GM12878 (cell line): Measurements from ENCODE around the gene YIF1A. TPM values are rescaled to one million over a fixed set of nuclear protein-coding genes. Genes with fewer than 3 reads are reported as not detected.

Experiments used
- ATAC-seq: fragments of 200-7000 bp; cut with Tn5 transposase; 3 replicates; pipeline ENCODE4 v1.9.1; 2020; ENCODE audit warnings: mild to moderate bottlenecking, moderate library complexity
- BruUV-seq: library from RNA; stranded (reverse); fragments of 400-500 nt; replicated peaks from 2 replicates; lab custom pipeline; 2021; lab: Mats Ljungman, UMichigan
- CTCF ChIA-PET: fragments of 300-600 bp; sonication (Branson Sonifier 250); formaldehyde crosslinking; extraction: SDS; loops from one replicate; lab custom pipeline; 2021; ENCODE audit warnings: inconsistent platforms; lab: Yijun Ruan, JAX
- POLR2A ChIA-PET: fragments of 350-600 bp; formaldehyde crosslinking; extraction: SDS; loops from one replicate; lab custom pipeline; 2021; ENCODE audit warnings: inconsistent platforms; lab: Charles Lee
- RAD21 ChIA-PET: fragments of 300-600 bp; sonication (Branson Sonifier 250); formaldehyde crosslinking; loops from one replicate; lab custom pipeline; 2023; ENCODE audit warnings: antibody characterized with exemption; ENCODE audit not compliant: unreplicated experiment; lab: Charles Lee
- SMC1A ChIA-PET: fragments of 300-600 bp; sonication (Branson Sonifier 250); formaldehyde crosslinking; loops from one replicate; lab custom pipeline; 2023; ENCODE audit not compliant: unreplicated experiment, uncharacterized antibody; lab: Charles Lee
- DNase-seq: peaks from one replicate; pipeline ENCODE4 v3.0.0-alpha.2; 2011; ENCODE audit warnings: low read depth, low spot score
- FAIRE-seq: peaks from 3 replicates; lab custom pipeline; 2011; peaks lifted over from hg19 to GRCh38; lab: Jason Lieb, UNC
- H2AFZ ChIP-seq: 2 replicates; pipeline ENCODE4 v1.6.0; 2011; ENCODE audit warnings: low read depth, low read length, control low read depth; ENCODE audit not compliant: control insufficient read depth
- H3K27ac ChIP-seq: 2 replicates; pipeline ENCODE4 v1.5.1; 2011; ENCODE audit warnings: control low read depth; ENCODE audit not compliant: control insufficient read depth, insufficient read depth
- H3K27me3 ChIP-seq, 2 experiments: replicated peaks in 1 of 2; 2 replicates each; pipeline versions ENCODE4 v1.6.0 to v1.6.1; 2011; ENCODE audit warnings: low read length in 1 of 2; ENCODE audit not compliant: control insufficient read depth in 2 of 2, insufficient read depth in 2 of 2
- H3K36me3 ChIP-seq, 2 experiments: 2 replicates each; pipeline ENCODE4 v1.5.1; 2011; ENCODE audit warnings: low read length in 1 of 2; ENCODE audit not compliant: control insufficient read depth in 2 of 2, insufficient read depth in 2 of 2
- H3K4me1 ChIP-seq: 2 replicates; pipeline ENCODE4 v1.6.1; 2011; ENCODE audit warnings: mild to moderate bottlenecking, low read length, moderate library complexity, mixed read lengths; ENCODE audit not compliant: control insufficient read depth, insufficient read depth
- H3K4me2 ChIP-seq: 2 replicates; pipeline ENCODE4 v1.6.0; 2011; ENCODE audit warnings: control low read depth; ENCODE audit not compliant: control insufficient read depth, insufficient read depth
- H3K4me3 ChIP-seq: fragments of 200-600 bp; sonication (generic); 2 replicates; pipeline ENCODE4 v1.5.1; 2016
- H3K79me2 ChIP-seq: 2 replicates; pipeline ENCODE4 v1.6.0; 2011; ENCODE audit warnings: low read length; ENCODE audit not compliant: control insufficient read depth, insufficient read depth
- H3K9ac ChIP-seq: 2 replicates; pipeline ENCODE4 v1.8.0; 2011; ENCODE audit warnings: low read length, control low read depth, mixed read lengths; ENCODE audit not compliant: control insufficient read depth, insufficient read depth
- H3K9me3 ChIP-seq: replicated peaks from 3 replicates; pipeline ENCODE4 v1.5.1; 2011; ENCODE audit warnings: mild to moderate bottlenecking, low read length; ENCODE audit not compliant: control insufficient read depth, insufficient read depth
- H4K20me1 ChIP-seq: 2 replicates; pipeline ENCODE4 v1.6.0; 2011; ENCODE audit not compliant: control insufficient read depth, insufficient read depth
- CREB1 ChIP-seq: IDR thresholded peaks from 2 replicates; pipeline ENCODE4 v1.6.1; 2012; ENCODE audit warnings: low read depth, mild to moderate bottlenecking, inconsistent platforms
- E2F8 ChIP-seq: fragments of 450-650 bp; IDR thresholded peaks from 2 replicates; pipeline ENCODE4 v1.6.1; 2018; ENCODE audit warnings: mild to moderate bottlenecking, low read depth, moderate library complexity; ENCODE audit not compliant: partially characterized antibody
- KAT2A ChIP-seq: conservative IDR thresholded peaks from 2 replicates; pipeline ENCODE4 v1.6.1; 2011; ENCODE audit warnings: low read depth, low read length; ENCODE audit not compliant: control insufficient read depth
- KLF5 ChIP-seq: fragments of 450-650 bp; IDR thresholded peaks from 2 replicates; pipeline ENCODE4 v1.6.1; 2014; ENCODE audit warnings: mild to moderate bottlenecking; ENCODE audit not compliant: partially characterized antibody
- MEF2B ChIP-seq: fragments of 450-650 bp; IDR thresholded peaks from 2 replicates; pipeline ENCODE4 v1.6.1; 2018; ENCODE audit warnings: mild to moderate bottlenecking, moderate library complexity; ENCODE audit not compliant: partially characterized antibody, poor library complexity, severe bottlenecking
- NR2C1 ChIP-seq: fragments of 450-650 bp; IDR thresholded peaks from 2 replicates; pipeline ENCODE4 v1.6.1; 2017; ENCODE audit warnings: antibody characterized with exemption, mild to moderate bottlenecking, moderate library complexity
- PKNOX1 ChIP-seq: fragments of 450-650 bp; IDR thresholded peaks from 2 replicates; pipeline ENCODE4 v1.6.1; 2016; ENCODE audit warnings: mild to moderate bottlenecking
- PRDM15 ChIP-seq: fragments of 450-650 bp; formaldehyde crosslinking; IDR thresholded peaks from 2 replicates; pipeline ENCODE4 v1.4.0; 2020; ENCODE audit warnings: mild to moderate bottlenecking, moderate library complexity
- SMC3 ChIP-seq: IDR thresholded peaks from 2 replicates; pipeline ENCODE4 v1.6.1; 2011; ENCODE audit warnings: low read length, improper control_type of control experiment, borderline replicate concordance
- ZBED1 ChIP-seq: IDR thresholded peaks from 2 replicates; pipeline ENCODE4 v1.6.1; 2016; ENCODE audit warnings: borderline replicate concordance
- ZNF384 ChIP-seq: IDR thresholded peaks from 2 replicates; pipeline ENCODE4 v1.6.1; 2012; ENCODE audit warnings: low read depth, mild to moderate bottlenecking, low read length, improper control_type of control experiment, borderline replicate concordance
- WGBS: methylation state at CpG from one replicate; pipeline ENCODE4 v1.1.6; 2016; ENCODE audit warnings: low lambda C conversion rate; ENCODE audit not compliant: insufficient replicate concordance, insufficient coverage; ENCODE audit errors: missing lambda C conversion rate; 5-methylcytosine and 5-hydroxymethylcytosine counted together
- in situ Hi-C: fragments of 300-500 bp; cut with MboI; formaldehyde crosslinking; loops from 9 replicates; pipeline ENCODE4 v1.14.3; 2018; ENCODE audit warnings: mixed read lengths
- intact Hi-C: fragments of 100-400 bp; cut with micrococcal nuclease; formaldehyde crosslinking; loops from one replicate; pipeline ENCODE4 v1.14.2; 2022; ENCODE audit not compliant: unreplicated experiment
- polyA plus RNA-seq, 11 experiments: library from polyadenylated mRNA; depleted of rRNA in 4 of 11; unstranded in 6 of 11; stranded (reverse) in 5 of 11; fragments of >200 nt; fragmentation: Nextera tagmentation in 4 of 11; fragmentation: Illumina TruSeq in 1 of 11; extraction: Ambion mirVana in 4 of 11; extraction: Trizol in 1 of 11; gene quantifications; 1 replicate in 1 of 11; 2 replicates in 10 of 11; pipeline versions ENCODE4 v1.2.1 to v1.2.3, GENCODE V29; 2011 to 2016; ENCODE audit warnings: inconsistent platforms in 2 of 11, missing spikeins in 2 of 11, low read depth in 1 of 11
- total RNA-seq, 4 experiments: library from RNA; depleted of rRNA in 3 of 4; stranded (reverse); fragments of >200 nt in 3 of 4; fragmentation: Illumina TruSeq in 1 of 4; extraction: Trizol in 1 of 4; gene quantifications; 2 replicates each; pipeline versions ENCODE4 v1.2.1 to v1.2.3, GENCODE V29; 2013 to 2021

YIF1A gene
- total and polyA plus RNA-seq, 10 of the 15 experiments (the other 5 are each of a cell fraction or from before 2014, with no cell fraction given): 6.6 to 128 (median 71.7) TPM

- TF ChIP-seq SMC3: no peak
- no peak for TF ChIP-seq KAT2A
- no peak for TF ChIP-seq NR2C1
- no peak for TF ChIP-seq KLF5
- TF ChIP-seq PRDM15 (CRISPR knock-in tag): no peak
These were observed 49.4 kb downstream of the YIF1A start (continued) for GRCh38 chr11:66239511-66239910.

- Histone ChIP-seq H4K20me1 (no peaks in the 10 kb centered on the region), H3K27me3 (no peaks in the 10 kb centered on the region), H3K27ac (no peak overlapping the region), H3K79me2 (no peaks in the 10 kb centered on the region), H3K4me1 (no peaks in the 10 kb centered on the region), H2AFZ (no peak overlapping the region), H3K4me2 (no peak overlapping the region), H3K9me3 (no peaks in the 10 kb centered on the region), H3K36me3 (peaks cover 12 to 24% of the 10 kb centered on the region in 2 experiments), H3K9ac (no peak overlapping the region), H3K4me3 (no peak overlapping the region)
- ChIA-PET RAD21 (no interaction called here), CTCF (interaction anchor here (1.1 to 2.4 kb wide), 2 partner anchors 16 to 216 kb away, joined by 3 to 8 read pairs; no protein-coding TSS in a partner anchor), SMC1A (no interaction called here), POLR2A (no interaction called here)
- intact Hi-C loops: no loop called here
- FAIRE-seq: no peak
- in situ Hi-C loops: no loop called here
- WGBS: 88% methylated on average over 17 of the region's 17 CpGs
- no peak for DNase-seq
- ATAC-seq: no peak
- BruUV-seq: no TSS peak
- TF ChIP-seq ZNF384: no peak
- no peak for TF ChIP-seq E2F8
- TF ChIP-seq CREB1: no peak
- TF ChIP-seq PKNOX1: no peak
- no peak for TF ChIP-seq ZBED1
- no peak for TF ChIP-seq NR2C1
- TF ChIP-seq MEF2B: no peak
These were observed 50.0 kb downstream of the YIF1A start for GRCh38 chr11:66238786-66239413.
